Trophoblast cell (in vitro differentiated cells and primary cell): ENCODE measurements around the gene PRPSAP1. TPM values are rescaled to one million over a fixed set of nuclear protein-coding genes. Genes with fewer than 3 reads are reported as not detected.

ENCODE experiments used
- DNase-seq, 2 donors: peaks; one replicate each; pipeline ENCODE4 v3.0.0-alpha.2; 2016
- H2AFZ ChIP-seq: 2 replicates; pipeline ENCODE4 v1.6.1; 2013; ENCODE audit warnings: low read length, moderate library complexity, mild to moderate bottlenecking; ENCODE audit not compliant: insufficient read depth, poor library complexity
- H2AK5ac ChIP-seq: 2 replicates; pipeline ENCODE4 v1.6.1; 2013; ENCODE audit warnings: mild to moderate bottlenecking, low read length
- H2BK120ac ChIP-seq: 2 replicates; pipeline ENCODE4 v1.6.1; 2013; ENCODE audit warnings: low read length, mild to moderate bottlenecking, moderate library complexity; ENCODE audit not compliant: insufficient read depth, poor library complexity
- H2BK12ac ChIP-seq: 2 replicates; pipeline ENCODE4 v1.6.1; 2013; ENCODE audit warnings: mild to moderate bottlenecking, low read length, moderate library complexity
- H2BK5ac ChIP-seq: 2 replicates; pipeline ENCODE4 v1.6.1; 2013; ENCODE audit warnings: low read length, low read depth, moderate library complexity, mild to moderate bottlenecking; ENCODE audit not compliant: poor library complexity
- H3K14ac ChIP-seq: 2 replicates; pipeline ENCODE4 v1.6.1; 2013; ENCODE audit warnings: mild to moderate bottlenecking, low read length
- H3K18ac ChIP-seq: 2 replicates; pipeline ENCODE4 v1.6.1; 2013; ENCODE audit warnings: mild to moderate bottlenecking, low read length
- H3K23ac ChIP-seq: 2 replicates; pipeline ENCODE4 v1.6.1; 2013; ENCODE audit warnings: low read length
- H3K27ac ChIP-seq: 2 replicates; pipeline ENCODE4 v1.5.1; 2013; ENCODE audit warnings: low read depth, mild to moderate bottlenecking, inconsistent platforms, low read length, moderate library complexity
- H3K27me3 ChIP-seq: 2 replicates; pipeline ENCODE4 v1.6.1; 2013; ENCODE audit warnings: inconsistent platforms, mild to moderate bottlenecking, low read length, moderate library complexity; ENCODE audit not compliant: insufficient read depth
- H3K36me3 ChIP-seq, 2 experiments: 1 replicate in 1 of 2; 2 replicates in 1 of 2; pipeline ENCODE4 v1.6.1; 2013; ENCODE audit warnings: low read length in 2 of 2, mild to moderate bottlenecking in 2 of 2, moderate library complexity in 1 of 2; ENCODE audit not compliant: insufficient read depth in 2 of 2, control insufficient read depth in 1 of 2
- H3K4ac ChIP-seq: 2 replicates; pipeline ENCODE4 v1.6.1; 2013; ENCODE audit warnings: low read depth, mild to moderate bottlenecking, low read length, moderate library complexity
- H3K4me1 ChIP-seq, 2 experiments: 1 replicate in 1 of 2; 2 replicates in 1 of 2; pipeline ENCODE4 v1.6.1; 2013; ENCODE audit warnings: low read length in 2 of 2, mild to moderate bottlenecking in 2 of 2, moderate library complexity in 1 of 2; ENCODE audit not compliant: insufficient read depth in 2 of 2, control insufficient read depth in 1 of 2
- H3K4me2 ChIP-seq: 2 replicates; pipeline ENCODE4 v1.6.1; 2013; ENCODE audit warnings: inconsistent platforms, mild to moderate bottlenecking, low read length, moderate library complexity
- H3K4me3 ChIP-seq: 2 replicates; pipeline ENCODE4 v1.5.1; 2013; ENCODE audit warnings: mild to moderate bottlenecking, low read depth, low read length, inconsistent platforms
- H3K79me1 ChIP-seq: one replicate; pipeline ENCODE4 v1.6.1; 2013; ENCODE audit warnings: low read length
- H3K79me2 ChIP-seq: 2 replicates; pipeline ENCODE4 v1.6.1; 2013; ENCODE audit warnings: low read length, mild to moderate bottlenecking; ENCODE audit not compliant: control insufficient read depth, insufficient read depth, poor library complexity
- H3K9ac ChIP-seq: 2 replicates; pipeline ENCODE4 v1.6.1; 2013; ENCODE audit warnings: mild to moderate bottlenecking, low read length
- H3K9me3 ChIP-seq: 2 replicates; pipeline ENCODE4 v1.6.1; 2013; ENCODE audit warnings: low read depth, mild to moderate bottlenecking, control low read depth, inconsistent platforms, low read length; ENCODE audit not compliant: insufficient read depth
- H4K12ac ChIP-seq: 2 replicates; pipeline ENCODE4 v1.6.1; 2013; ENCODE audit warnings: low read depth, mild to moderate bottlenecking, low read length, moderate library complexity
- H4K8ac ChIP-seq: 2 replicates; pipeline ENCODE4 v1.6.1; 2013; ENCODE audit warnings: low read depth, mild to moderate bottlenecking, low read length, moderate library complexity
- H4K91ac ChIP-seq: one replicate; pipeline ENCODE4 v1.6.1; 2013; ENCODE audit warnings: low read depth, mild to moderate bottlenecking, low read length, moderate library complexity
- WGBS: extraction: QIAGEN DNeasy Blood & Tissue Kit; methylation state at CpG from one replicate; pipeline ENCODE4 v1.1.7; 2013; ENCODE audit warnings: missing lambda C conversion rate; ENCODE audit not compliant: insufficient read length, insufficient coverage; ENCODE audit errors: extremely low coverage; 5-methylcytosine and 5-hydroxymethylcytosine counted together
- polyA plus RNA-seq: library from polyadenylated mRNA; stranded (reverse); fragments of 200-250 nt; gene quantifications from 2 replicates; pipeline ENCODE4 v1.2.3, GENCODE V29; 2013

PRPSAP1 gene, protein sequence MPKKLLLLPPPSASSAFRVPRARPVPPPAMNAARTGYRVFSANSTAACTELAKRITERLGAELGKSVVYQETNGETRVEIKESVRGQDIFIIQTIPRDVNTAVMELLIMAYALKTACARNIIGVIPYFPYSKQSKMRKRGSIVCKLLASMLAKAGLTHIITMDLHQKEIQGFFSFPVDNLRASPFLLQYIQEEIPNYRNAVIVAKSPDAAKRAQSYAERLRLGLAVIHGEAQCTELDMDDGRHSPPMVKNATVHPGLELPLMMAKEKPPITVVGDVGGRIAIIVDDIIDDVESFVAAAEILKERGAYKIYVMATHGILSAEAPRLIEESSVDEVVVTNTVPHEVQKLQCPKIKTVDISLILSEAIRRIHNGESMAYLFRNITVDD
- polyA plus RNA-seq = 24.2 and 25.4 TPM in 2 replicates

DNA sequence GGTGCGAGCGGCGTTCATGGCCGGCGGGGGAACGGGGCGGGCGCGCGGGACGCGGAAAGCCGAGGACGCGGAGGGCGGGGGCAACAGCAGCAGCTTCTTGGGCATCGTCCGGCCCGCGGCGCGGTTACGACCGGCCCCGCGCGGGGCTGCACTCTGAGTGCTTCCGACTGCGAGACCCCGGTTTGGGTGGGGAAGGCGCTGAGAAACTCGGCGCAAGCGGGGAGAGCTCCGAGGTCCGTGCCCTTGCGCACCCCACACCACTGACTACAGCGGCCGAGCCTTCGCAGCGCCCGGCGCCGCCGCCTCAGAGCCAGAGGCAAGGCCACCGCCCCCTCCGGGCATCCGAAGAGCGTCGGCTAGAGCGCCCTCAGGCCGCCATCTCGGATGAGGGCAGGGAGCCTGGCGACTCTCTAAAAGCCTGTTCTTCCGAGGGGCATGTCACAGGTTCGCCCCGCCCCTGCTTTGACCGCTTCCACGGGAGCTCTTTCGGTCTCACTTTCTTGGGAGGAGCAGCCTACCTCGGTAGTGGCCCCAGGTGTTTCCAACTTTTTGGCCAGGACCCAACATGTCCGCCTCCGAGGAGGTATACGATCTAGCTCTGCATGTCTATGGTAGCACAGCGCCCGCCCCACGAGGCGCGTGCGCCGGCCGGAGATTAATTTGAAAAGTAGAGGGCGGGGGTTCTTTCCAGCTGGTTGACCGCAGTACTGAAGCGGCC lies at the start of gene PRPSAP1:
Gene PRPSAP1, minus strand, starts transcription at position 318 of the 718 bp plus-strand sequence. Its CDS starts 213 bp downstream, at position 105.
- Histone ChIP-seq H3K9ac (peak within 1 kb of the TSS; percentile 92), H3K9me3 (no peaks in the 10 kb centered on the region), H3K4me3 (peak within 1 kb of the TSS; percentile 92), H3K14ac (peak within 1 kb of the TSS; percentile 98), H4K12ac (peak within 1 kb of the TSS; percentile 99), H3K4me1 (peaks cover 0 to 6% of the 10 kb centered on the region in 2 experiments), H3K18ac (peak within 1 kb of the TSS; percentile 97), H3K79me1 (peaks cover 9% of the 10 kb centered on the region), H3K4ac (peak within 1 kb of the TSS; percentile 95), H2BK5ac (peak within 1 kb of the TSS; percentile 100), H3K79me2 (peaks cover 8% of the 10 kb centered on the region), H4K91ac (peak within 1 kb of the TSS; percentile 99), H3K23ac (no peak within 1 kb of the TSS), H3K27me3 (no peaks in the 10 kb centered on the region), H3K4me2 (peak within 1 kb of the TSS; percentile 83), H2AK5ac (no peak within 1 kb of the TSS), H2AFZ (peak within 1 kb of the TSS; percentile 99), H3K36me3 (no peaks in the 10 kb centered on the region), H3K27ac (peak within 1 kb of the TSS; percentile 89), H2BK12ac (peak within 1 kb of the TSS; percentile 100), H2BK120ac (peak within 1 kb of the TSS; percentile 100), H4K8ac (peak within 1 kb of the TSS; percentile 100)
- peak; percentile 98 to 99 for DNase-seq
- WGBS = no CpG with 5 or more reads among the region's 75 CpGs

DNA sequence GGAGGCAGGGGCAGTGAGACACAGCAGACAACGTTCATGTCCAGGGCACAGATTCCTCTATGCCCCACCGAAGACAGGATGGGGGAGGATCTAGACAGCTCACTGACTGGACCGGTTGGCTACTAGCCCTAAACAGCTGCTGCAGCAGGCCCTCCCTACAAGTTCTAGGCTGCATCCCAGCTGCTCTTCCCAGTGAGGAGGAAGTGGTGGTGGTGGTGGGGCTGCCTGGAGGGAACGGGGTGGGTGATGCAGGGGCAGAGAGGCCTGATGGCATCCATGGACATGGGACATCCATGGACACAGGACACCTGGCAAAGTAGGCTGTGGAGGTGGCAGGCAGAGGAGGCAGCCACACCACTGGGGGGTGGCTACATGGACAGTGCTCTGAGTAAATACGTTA lies 49.0 kb upstream of the PRPSAP1 start:
- H2BK12ac ChIP-seq = no peak overlapping the region
- peaks cover 5% of the 10 kb centered on the region for H3K9me3 ChIP-seq
- no peak overlapping the region for H3K4me2 ChIP-seq
- no peak overlapping the region for H3K18ac ChIP-seq
- no peaks in the 10 kb centered on the region for H3K4me1 ChIP-seq
- peaks cover 52 to 57% of the 10 kb centered on the region in 2 experiments for H3K36me3 ChIP-seq
- no peak overlapping the region for H3K14ac ChIP-seq
- no peaks in the 10 kb centered on the region for H3K79me1 ChIP-seq
- DNase-seq = no peak
- no peaks in the 10 kb centered on the region for H3K27me3 ChIP-seq
- H3K9ac ChIP-seq = no peak overlapping the region
- H2BK120ac ChIP-seq = no peak overlapping the region
- no peaks in the 10 kb centered on the region for H3K79me2 ChIP-seq
- no peak overlapping the region for H2AFZ ChIP-seq
- no peak overlapping the region for H2AK5ac ChIP-seq
- no peak overlapping the region for H4K8ac ChIP-seq
- H2BK5ac ChIP-seq = no peak overlapping the region
- H4K91ac ChIP-seq = no peak overlapping the region
- H3K4me3 ChIP-seq = no peak overlapping the region
- no peak overlapping the region for H4K12ac ChIP-seq
- H3K4ac ChIP-seq = no peak overlapping the region
- no CpG with 5 or more reads among the region's 5 CpGs for WGBS
- no peak overlapping the region for H3K23ac ChIP-seq
- no peak overlapping the region for H3K27ac ChIP-seq

DNA sequence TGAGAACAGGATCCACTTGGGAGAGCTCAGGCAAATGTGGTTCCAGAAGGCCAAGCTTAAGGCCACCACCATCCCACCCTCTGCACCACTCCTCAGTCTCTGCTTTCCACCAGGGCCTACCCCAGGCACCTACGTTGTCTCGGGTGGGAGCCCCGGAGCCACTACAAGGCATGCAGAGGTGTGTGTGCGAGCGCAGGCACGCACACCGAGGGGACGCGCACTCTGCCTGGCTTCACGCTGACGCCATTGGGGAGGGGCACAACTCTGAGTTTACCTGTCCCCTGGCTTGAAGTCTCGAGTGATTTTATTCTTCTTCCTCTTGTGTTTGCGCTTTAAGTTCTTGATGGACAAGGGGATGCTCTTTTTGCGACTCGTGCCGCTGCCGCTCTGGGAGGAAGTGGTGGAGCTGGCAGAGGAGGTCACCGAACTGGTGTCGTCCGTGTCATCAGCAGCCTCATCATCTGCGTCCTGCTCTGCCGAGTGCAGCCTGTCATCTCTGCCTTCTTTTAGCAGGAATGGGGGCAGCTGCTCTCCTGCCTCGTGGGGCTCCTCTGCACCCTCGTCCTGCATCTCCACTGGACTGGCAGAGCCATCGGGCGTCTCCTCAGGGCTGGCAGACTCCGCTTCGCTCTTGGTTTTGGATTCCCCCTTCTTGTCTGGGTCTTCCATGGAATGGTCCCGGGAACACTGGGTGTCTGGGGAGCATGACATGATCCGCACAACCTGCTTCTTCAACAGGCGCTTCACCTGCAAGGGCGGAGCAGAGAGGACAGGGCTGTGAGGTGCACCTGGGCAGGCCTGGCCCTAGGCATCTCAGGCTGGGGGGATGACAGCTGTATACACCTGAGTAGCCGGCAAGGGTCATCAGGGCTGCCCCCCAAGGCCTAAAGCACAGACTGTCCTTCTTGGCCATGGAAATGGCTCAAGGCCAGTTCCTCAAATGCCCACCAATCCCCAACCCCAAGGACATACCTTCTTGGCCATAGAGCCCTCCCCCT lies 45.8 kb upstream of the PRPSAP1 start:
- Histone ChIP-seq H3K27ac (no peak overlapping the region), H2BK5ac (no peak overlapping the region), H3K23ac (no peak overlapping the region), H3K36me3 (peaks cover 69 to 74% of the 10 kb centered on the region in 2 experiments), H2AK5ac (no peak overlapping the region), H3K18ac (no peak overlapping the region), H4K12ac (no peak overlapping the region), H3K9me3 (peaks cover 5% of the 10 kb centered on the region), H2BK12ac (no peak overlapping the region), H3K4me2 (no peak overlapping the region), H3K27me3 (no peaks in the 10 kb centered on the region), H3K4me1 (no peaks in the 10 kb centered on the region), H3K9ac (no peak overlapping the region), H4K8ac (no peak overlapping the region), H3K4ac (no peak overlapping the region), H2BK120ac (no peak overlapping the region), H3K4me3 (no peak overlapping the region), H2AFZ (no peak overlapping the region), H4K91ac (no peak overlapping the region), H3K79me1 (no peaks in the 10 kb centered on the region), H3K79me2 (no peaks in the 10 kb centered on the region), H3K14ac (no peak overlapping the region)
- DNase-seq = no peak
- WGBS = no CpG with 5 or more reads among the region's 33 CpGs
